GM23338 (cell line): Measurements from ENCODE around the gene C3orf85. TPM values are rescaled to one million over a fixed set of nuclear protein-coding genes. Genes with fewer than 3 reads are reported as not detected.

ENCODE experiments used
- ATAC-seq: fragments of 200-7000 bp; cut with Tn5 transposase; 3 replicates; pipeline ENCODE4 v1.9.1; 2020
- DNase-seq: peaks from one replicate; pipeline ENCODE4 v3.0.0-alpha.2; 2015; ENCODE audit warnings: low spot score
- H2AFZ ChIP-seq: fragments of 200-600 bp; sonication (generic); 2 replicates; pipeline ENCODE4 v1.8.0; 2016; ENCODE audit warnings: antibody characterized with exemption, mild to moderate bottlenecking, moderate library complexity
- H3F3A ChIP-seq: fragments of 200-600 bp; sonication (generic); replicated peaks from 2 replicates; pipeline ENCODE4 v1.8.0; 2017; ENCODE audit warnings: antibody characterized with exemption, mixed run types, low read depth
- H3K27ac ChIP-seq: fragments of 200-600 bp; sonication (generic); 2 replicates; pipeline ENCODE4 v1.6.1; 2016; ENCODE audit warnings: low read depth
- H3K27me3 ChIP-seq: fragments of 200-600 bp; sonication (generic); 2 replicates; pipeline ENCODE4 v1.8.0; 2016; ENCODE audit warnings: mild to moderate bottlenecking, mixed run types, moderate library complexity; ENCODE audit not compliant: insufficient read depth
- H3K36me3 ChIP-seq: fragments of 200-600 bp; sonication (generic); 2 replicates; pipeline ENCODE4 v1.8.0; 2016; ENCODE audit warnings: mild to moderate bottlenecking; ENCODE audit not compliant: insufficient read depth
- H3K4me1 ChIP-seq: fragments of 200-600 bp; sonication (generic); 2 replicates; pipeline ENCODE4 v1.8.0; 2016; ENCODE audit warnings: mild to moderate bottlenecking, moderate library complexity; ENCODE audit not compliant: insufficient read depth
- H3K4me2 ChIP-seq: fragments of 200-600 bp; sonication (generic); 2 replicates; pipeline ENCODE4 v1.7.1; 2017; ENCODE audit warnings: mixed run types
- H3K4me3 ChIP-seq: fragments of 200-600 bp; sonication (generic); 2 replicates; pipeline ENCODE4 v1.6.1; 2016; ENCODE audit warnings: mixed run types
- H3K79me2 ChIP-seq: fragments of 200-600 bp; sonication (generic); replicated peaks from 2 replicates; pipeline ENCODE4 v1.8.0; 2017; ENCODE audit warnings: mild to moderate bottlenecking; ENCODE audit not compliant: insufficient read depth
- H3K9me2 ChIP-seq: fragments of 200-600 bp; sonication (generic); 2 replicates; pipeline ENCODE4 v1.8.0; 2017; ENCODE audit not compliant: insufficient read depth
- H4K20me1 ChIP-seq: fragments of 200-600 bp; sonication (generic); replicated peaks from 2 replicates; pipeline ENCODE4 v1.8.0; 2017; ENCODE audit warnings: mild to moderate bottlenecking; ENCODE audit not compliant: insufficient read depth
- H3K27ac Mint-ChIP-seq: 2 replicates; pipeline ENCODE4 v1.8.0; 2020; ENCODE audit warnings: inconsistent platforms, mild to moderate bottlenecking, moderate library complexity, mixed read lengths
- H3K27me3 Mint-ChIP-seq: 3 replicates; pipeline ENCODE4 v1.8.0; 2022; ENCODE audit warnings: low read depth, mild to moderate bottlenecking, moderate library complexity, mixed read lengths, inconsistent platforms; ENCODE audit not compliant: insufficient read depth, poor library complexity
- H3K36me3 Mint-ChIP-seq: 3 replicates; pipeline ENCODE4 v1.8.0; 2021; ENCODE audit warnings: low read depth, mild to moderate bottlenecking, inconsistent platforms, moderate library complexity, mixed read lengths
- H3K4me1 Mint-ChIP-seq: 3 replicates; pipeline ENCODE4 v1.8.0; 2020; ENCODE audit warnings: mild to moderate bottlenecking, inconsistent platforms, mixed read lengths
- H3K4me3 Mint-ChIP-seq: 3 replicates; pipeline ENCODE4 v1.8.0; 2021; ENCODE audit warnings: moderate library complexity, mild to moderate bottlenecking, inconsistent platforms, mixed read lengths
- H3K9me3 Mint-ChIP-seq: 3 replicates; pipeline ENCODE4 v1.8.0; 2020; ENCODE audit warnings: moderate library complexity, mild to moderate bottlenecking, inconsistent platforms, mixed read lengths
- CREB1 ChIP-seq: fragments of 250-450 bp; sonication (Bioruptor Pico); IDR thresholded peaks from 2 replicates; pipeline ENCODE4 v1.5.0; 2020; ENCODE audit warnings: low read depth, mild to moderate bottlenecking, moderate library complexity
- EZH2 ChIP-seq: fragments of 200-600 bp; sonication (generic); IDR thresholded peaks from one replicate; pipeline ENCODE4 v1.8.0; 2017; ENCODE audit warnings: antibody characterized with exemption, mild to moderate bottlenecking, low read depth; ENCODE audit not compliant: unreplicated experiment
- EZH2phosphoT487 ChIP-seq: fragments of 200-600 bp; sonication (generic); IDR thresholded peaks from one replicate; pipeline ENCODE4 v1.8.1; 2018; ENCODE audit warnings: antibody characterized with exemption; ENCODE audit not compliant: unreplicated experiment
- JUNB ChIP-seq: IDR thresholded peaks from one replicate; pipeline ENCODE4 v1.6.1; 2016; ENCODE audit warnings: antibody characterized with exemption; ENCODE audit not compliant: unreplicated experiment
- NANOG ChIP-seq: IDR thresholded peaks from 2 replicates; pipeline ENCODE4 v1.6.1; 2016; ENCODE audit warnings: antibody characterized with exemption, borderline replicate concordance
- POLR2AphosphoS5 ChIP-seq: IDR thresholded peaks from 2 replicates; pipeline ENCODE4 v1.6.1; 2016; ENCODE audit warnings: antibody characterized with exemption, low read depth
- STAT1 ChIP-seq: IDR thresholded peaks from one replicate; pipeline ENCODE4 v1.6.1; 2016; ENCODE audit warnings: antibody characterized with exemption; ENCODE audit not compliant: unreplicated experiment
- ZNF114 ChIP-seq: fragments of 250-450 bp; sonication (Bioruptor Pico); IDR thresholded peaks from 2 replicates; pipeline ENCODE4 v1.5.0; 2020; ENCODE audit warnings: mild to moderate bottlenecking, moderate library complexity
- ZNF331 ChIP-seq: fragments of 250-450 bp; sonication (Bioruptor Pico); IDR thresholded peaks from 2 replicates; pipeline ENCODE4 v1.5.0; 2020; ENCODE audit warnings: low read depth, mild to moderate bottlenecking, moderate library complexity
- polyA plus RNA-seq: library from polyadenylated mRNA; unstranded; fragments of >200 nt; fragmentation: Nextera tagmentation; extraction: Ambion mirVana; gene quantifications from 2 replicates; pipeline ENCODE4 v1.2.1, GENCODE V29; 2016
- total RNA-seq: library from RNA; depleted of rRNA; stranded (reverse); fragments of >200 nt; shearing (Covaris generic); gene quantifications from 2 replicates; pipeline ENCODE4 v1.2.3, GENCODE V29; 2014
- TF ChIP-seq, protein P1 (sequence below): IDR thresholded peaks from one replicate; pipeline ENCODE4 v1.6.1; 2018; ENCODE audit warnings: antibody characterized with exemption; ENCODE audit not compliant: unreplicated experiment
- TF ChIP-seq, protein P2 (sequence below): IDR thresholded peaks from 2 replicates; pipeline ENCODE4 v1.6.1; 2016; ENCODE audit warnings: antibody characterized with exemption
- TF ChIP-seq, protein P3 (sequence below): fragments of 250-450 bp; sonication (Bioruptor Pico); IDR thresholded peaks from 2 replicates; pipeline ENCODE4 v1.5.0; 2020; ENCODE audit warnings: mild to moderate bottlenecking, moderate library complexity

The C3orf85 gene
- total and polyA plus RNA-seq, 2 experiments from 2014 or later = not detected

DNA sequence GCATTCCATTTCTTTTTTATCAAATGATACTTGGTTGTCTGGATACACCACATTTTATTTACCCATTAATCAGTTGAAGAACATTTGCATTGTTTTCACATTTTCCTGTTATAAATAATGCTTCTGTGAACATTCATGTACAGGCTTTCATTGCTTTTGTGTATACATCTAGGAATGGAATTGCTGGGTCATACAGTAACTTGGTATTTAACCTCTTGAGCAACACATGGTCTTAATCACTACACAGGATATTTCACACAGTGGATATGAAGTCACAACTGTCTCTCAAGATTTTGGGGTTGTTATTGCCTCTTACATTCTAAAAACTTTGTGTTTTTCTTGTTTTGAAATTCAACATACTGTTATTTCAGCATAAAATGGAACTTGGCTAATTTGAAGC, 48.2 kb downstream of the C3orf85 start:
- no peaks in the 10 kb centered on the region for H4K20me1 ChIP-seq

More for the DNA sequence above, 48.2 kb downstream of the C3orf85 start:
- H3K9me3 Mint-ChIP-seq = no peaks in the 10 kb centered on the region; the same call in 2 of the 3 replicates
- Histone ChIP-seq H3K27me3 (no peaks in the 10 kb centered on the region), H3K4me1 (no peaks in the 10 kb centered on the region), H3F3A (no peaks in the 10 kb centered on the region), H3K36me3 (no peaks in the 10 kb centered on the region), H3K9me2 (no peaks in the 10 kb centered on the region), H2AFZ (no peak overlapping the region), H3K27ac (no peak overlapping the region), H3K4me3 (no peak overlapping the region), H3K4me2 (no peak overlapping the region), H3K79me2 (no peaks in the 10 kb centered on the region)
- peaks cover under 1% of the 10 kb centered on the region for H3K27me3 Mint-ChIP-seq
- DNase-seq (no peak), ATAC-seq (no peak)
- no peaks in the 10 kb centered on the region; the same call in 2 of the 3 replicates for H3K36me3 Mint-ChIP-seq
- no peak for TF ChIP-seq ZNF331 (CRISPR knock-in tag)
- TF ChIP-seq, protein P1, sequence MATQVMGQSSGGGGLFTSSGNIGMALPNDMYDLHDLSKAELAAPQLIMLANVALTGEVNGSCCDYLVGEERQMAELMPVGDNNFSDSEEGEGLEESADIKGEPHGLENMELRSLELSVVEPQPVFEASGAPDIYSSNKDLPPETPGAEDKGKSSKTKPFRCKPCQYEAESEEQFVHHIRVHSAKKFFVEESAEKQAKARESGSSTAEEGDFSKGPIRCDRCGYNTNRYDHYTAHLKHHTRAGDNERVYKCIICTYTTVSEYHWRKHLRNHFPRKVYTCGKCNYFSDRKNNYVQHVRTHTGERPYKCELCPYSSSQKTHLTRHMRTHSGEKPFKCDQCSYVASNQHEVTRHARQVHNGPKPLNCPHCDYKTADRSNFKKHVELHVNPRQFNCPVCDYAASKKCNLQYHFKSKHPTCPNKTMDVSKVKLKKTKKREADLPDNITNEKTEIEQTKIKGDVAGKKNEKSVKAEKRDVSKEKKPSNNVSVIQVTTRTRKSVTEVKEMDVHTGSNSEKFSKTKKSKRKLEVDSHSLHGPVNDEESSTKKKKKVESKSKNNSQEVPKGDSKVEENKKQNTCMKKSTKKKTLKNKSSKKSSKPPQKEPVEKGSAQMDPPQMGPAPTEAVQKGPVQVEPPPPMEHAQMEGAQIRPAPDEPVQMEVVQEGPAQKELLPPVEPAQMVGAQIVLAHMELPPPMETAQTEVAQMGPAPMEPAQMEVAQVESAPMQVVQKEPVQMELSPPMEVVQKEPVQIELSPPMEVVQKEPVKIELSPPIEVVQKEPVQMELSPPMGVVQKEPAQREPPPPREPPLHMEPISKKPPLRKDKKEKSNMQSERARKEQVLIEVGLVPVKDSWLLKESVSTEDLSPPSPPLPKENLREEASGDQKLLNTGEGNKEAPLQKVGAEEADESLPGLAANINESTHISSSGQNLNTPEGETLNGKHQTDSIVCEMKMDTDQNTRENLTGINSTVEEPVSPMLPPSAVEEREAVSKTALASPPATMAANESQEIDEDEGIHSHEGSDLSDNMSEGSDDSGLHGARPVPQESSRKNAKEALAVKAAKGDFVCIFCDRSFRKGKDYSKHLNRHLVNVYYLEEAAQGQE = no peak
- TF ChIP-seq, protein P2, sequence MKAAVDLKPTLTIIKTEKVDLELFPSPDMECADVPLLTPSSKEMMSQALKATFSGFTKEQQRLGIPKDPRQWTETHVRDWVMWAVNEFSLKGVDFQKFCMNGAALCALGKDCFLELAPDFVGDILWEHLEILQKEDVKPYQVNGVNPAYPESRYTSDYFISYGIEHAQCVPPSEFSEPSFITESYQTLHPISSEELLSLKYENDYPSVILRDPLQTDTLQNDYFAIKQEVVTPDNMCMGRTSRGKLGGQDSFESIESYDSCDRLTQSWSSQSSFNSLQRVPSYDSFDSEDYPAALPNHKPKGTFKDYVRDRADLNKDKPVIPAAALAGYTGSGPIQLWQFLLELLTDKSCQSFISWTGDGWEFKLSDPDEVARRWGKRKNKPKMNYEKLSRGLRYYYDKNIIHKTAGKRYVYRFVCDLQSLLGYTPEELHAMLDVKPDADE = no peak
- no peak for TF ChIP-seq EZH2phosphoT487
- TF ChIP-seq ZNF114 = no peak
- no peak for TF ChIP-seq POLR2AphosphoS5
- TF ChIP-seq, protein P3, sequence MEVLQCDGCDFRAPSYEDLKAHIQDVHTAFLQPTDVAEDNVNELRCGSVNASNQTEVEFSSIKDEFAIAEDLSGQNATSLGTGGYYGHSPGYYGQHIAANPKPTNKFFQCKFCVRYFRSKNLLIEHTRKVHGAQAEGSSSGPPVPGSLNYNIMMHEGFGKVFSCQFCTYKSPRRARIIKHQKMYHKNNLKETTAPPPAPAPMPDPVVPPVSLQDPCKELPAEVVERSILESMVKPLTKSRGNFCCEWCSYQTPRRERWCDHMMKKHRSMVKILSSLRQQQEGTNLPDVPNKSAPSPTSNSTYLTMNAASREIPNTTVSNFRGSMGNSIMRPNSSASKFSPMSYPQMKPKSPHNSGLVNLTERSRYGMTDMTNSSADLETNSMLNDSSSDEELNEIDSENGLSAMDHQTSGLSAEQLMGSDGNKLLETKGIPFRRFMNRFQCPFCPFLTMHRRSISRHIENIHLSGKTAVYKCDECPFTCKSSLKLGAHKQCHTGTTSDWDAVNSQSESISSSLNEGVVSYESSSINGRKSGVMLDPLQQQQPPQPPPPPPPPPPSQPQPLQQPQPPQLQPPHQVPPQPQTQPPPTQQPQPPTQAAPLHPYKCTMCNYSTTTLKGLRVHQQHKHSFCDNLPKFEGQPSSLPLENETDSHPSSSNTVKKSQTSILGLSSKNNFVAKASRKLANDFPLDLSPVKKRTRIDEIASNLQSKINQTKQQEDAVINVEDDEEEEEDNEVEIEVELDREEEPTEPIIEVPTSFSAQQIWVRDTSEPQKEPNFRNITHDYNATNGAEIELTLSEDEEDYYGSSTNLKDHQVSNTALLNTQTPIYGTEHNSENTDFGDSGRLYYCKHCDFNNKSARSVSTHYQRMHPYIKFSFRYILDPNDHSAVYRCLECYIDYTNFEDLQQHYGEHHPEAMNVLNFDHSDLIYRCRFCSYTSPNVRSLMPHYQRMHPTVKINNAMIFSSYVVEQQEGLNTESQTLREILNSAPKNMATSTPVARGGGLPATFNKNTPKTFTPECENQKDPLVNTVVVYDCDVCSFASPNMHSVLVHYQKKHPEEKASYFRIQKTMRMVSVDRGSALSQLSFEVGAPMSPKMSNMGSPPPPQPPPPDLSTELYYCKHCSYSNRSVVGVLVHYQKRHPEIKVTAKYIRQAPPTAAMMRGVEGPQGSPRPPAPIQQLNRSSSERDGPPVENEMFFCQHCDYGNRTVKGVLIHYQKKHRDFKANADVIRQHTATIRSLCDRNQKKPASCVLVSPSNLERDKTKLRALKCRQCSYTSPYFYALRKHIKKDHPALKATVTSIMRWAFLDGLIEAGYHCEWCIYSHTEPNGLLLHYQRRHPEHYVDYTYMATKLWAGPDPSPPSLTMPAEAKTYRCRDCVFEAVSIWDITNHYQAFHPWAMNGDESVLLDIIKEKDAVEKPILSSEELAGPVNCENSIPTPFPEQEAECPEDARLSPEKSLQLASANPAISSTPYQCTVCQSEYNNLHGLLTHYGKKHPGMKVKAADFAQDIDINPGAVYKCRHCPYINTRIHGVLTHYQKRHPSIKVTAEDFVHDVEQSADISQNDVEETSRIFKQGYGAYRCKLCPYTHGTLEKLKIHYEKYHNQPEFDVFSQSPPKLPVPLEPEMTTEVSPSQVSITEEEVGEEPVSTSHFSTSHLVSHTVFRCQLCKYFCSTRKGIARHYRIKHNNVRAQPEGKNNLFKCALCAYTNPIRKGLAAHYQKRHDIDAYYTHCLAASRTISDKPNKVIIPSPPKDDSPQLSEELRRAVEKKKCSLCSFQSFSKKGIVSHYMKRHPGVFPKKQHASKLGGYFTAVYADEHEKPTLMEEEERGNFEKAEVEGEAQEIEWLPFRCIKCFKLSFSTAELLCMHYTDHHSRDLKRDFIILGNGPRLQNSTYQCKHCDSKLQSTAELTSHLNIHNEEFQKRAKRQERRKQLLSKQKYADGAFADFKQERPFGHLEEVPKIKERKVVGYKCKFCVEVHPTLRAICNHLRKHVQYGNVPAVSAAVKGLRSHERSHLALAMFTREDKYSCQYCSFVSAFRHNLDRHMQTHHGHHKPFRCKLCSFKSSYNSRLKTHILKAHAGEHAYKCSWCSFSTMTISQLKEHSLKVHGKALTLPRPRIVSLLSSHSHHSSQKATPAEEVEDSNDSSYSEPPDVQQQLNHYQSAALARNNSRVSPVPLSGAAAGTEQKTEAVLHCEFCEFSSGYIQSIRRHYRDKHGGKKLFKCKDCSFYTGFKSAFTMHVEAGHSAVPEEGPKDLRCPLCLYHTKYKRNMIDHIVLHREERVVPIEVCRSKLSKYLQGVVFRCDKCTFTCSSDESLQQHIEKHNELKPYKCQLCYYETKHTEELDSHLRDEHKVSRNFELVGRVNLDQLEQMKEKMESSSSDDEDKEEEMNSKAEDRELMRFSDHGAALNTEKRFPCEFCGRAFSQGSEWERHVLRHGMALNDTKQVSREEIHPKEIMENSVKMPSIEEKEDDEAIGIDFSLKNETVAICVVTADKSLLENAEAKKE (CRISPR knock-in tag) = no peak
- no peak for TF ChIP-seq CREB1 (CRISPR knock-in tag)
- no peak for TF ChIP-seq STAT1
- no peak for TF ChIP-seq NANOG
- no peak for TF ChIP-seq EZH2
- no peak for TF ChIP-seq JUNB
- H3K4me1 Mint-ChIP-seq = peaks cover 9% of the 10 kb centered on the region
- H3K27ac Mint-ChIP-seq = no peak overlapping the region
- no peak overlapping the region for H3K4me3 Mint-ChIP-seq
